K562 (cell line): ENCODE results near the gene SET. TPM values are rescaled to one million over a fixed set of nuclear protein-coding genes. Genes with fewer than 3 reads are reported as not detected.

Experiments
- ATAC-seq: fragments of 200-7000 bp; cut with Tn5 transposase; 3 replicates; pipeline ENCODE4 v1.9.1; 2020; ENCODE audit warnings: moderate library complexity
- BruUV-seq: library from RNA; stranded (reverse); fragments of 400-500 nt; replicated peaks from 2 replicates; lab custom pipeline; 2021; lab: Mats Ljungman, UMichigan
- CTCF ChIA-PET: fragments of 300-600 bp; formaldehyde crosslinking; extraction: SDS; loops from one replicate; lab custom pipeline; 2021; ENCODE audit warnings: low intra/inter-chr PET ratio; lab: Yijun Ruan, JAX
- POLR2A ChIA-PET: fragments of 300-600, 350-650 bp; sonication (Branson Sonifier 250); formaldehyde crosslinking; extraction: SDS; loops from one replicate; lab custom pipeline; 2021; ENCODE audit warnings: antibody characterized with exemption, inconsistent platforms; lab: Yijun Ruan, JAX
- DNase-seq, 4 experiments: peaks; one replicate each; pipeline versions ENCODE4 v3.0.0 to v3.0.0-alpha.2; 2011 to 2018; ENCODE audit warnings: low spot score in 3 of 4, mixed read lengths in 3 of 4; ENCODE audit errors: extremely low read depth in 1 of 4
- FAIRE-seq: peaks from 2 replicates; lab custom pipeline; 2011; peaks lifted over from hg19 to GRCh38; lab: Jason Lieb, UNC
- H2AFZ ChIP-seq: 2 replicates; pipeline ENCODE4 v1.6.0; 2011; ENCODE audit warnings: low read depth, low read length, control low read depth, inconsistent platforms
- H3K27ac ChIP-seq: fragments of 200-600 bp; 3 replicates; pipeline ENCODE4 v1.8.0; 2011; ENCODE audit warnings: low read depth, mild to moderate bottlenecking, control low read depth, inconsistent platforms, low read length, moderate library complexity, mixed read lengths; ENCODE audit errors: extremely low read depth
- H3K27me3 ChIP-seq, 2 experiments: fragments of 300-600 bp in 1 of 2; 2 replicates in 1 of 2; 3 replicates in 1 of 2; pipeline versions ENCODE4 v1.6.0 to v1.8.0; 2011; ENCODE audit warnings: inconsistent platforms in 2 of 2, low read length in 2 of 2, mild to moderate bottlenecking in 1 of 2, mixed read lengths in 1 of 2, moderate library complexity in 1 of 2; ENCODE audit not compliant: control insufficient read depth in 2 of 2, insufficient read depth in 2 of 2
- H3K36me3 ChIP-seq: fragments of 300-600 bp; 3 replicates; pipeline ENCODE4 v1.8.0; 2011; ENCODE audit warnings: mild to moderate bottlenecking, low read length, inconsistent platforms; ENCODE audit not compliant: control insufficient read depth, insufficient read depth
- H3K4me1 ChIP-seq, 2 experiments: fragments of 200-600 bp in 1 of 2; replicated peaks in 1 of 2; 2 replicates in 1 of 2; 3 replicates in 1 of 2; pipeline versions ENCODE4 v1.5.1 to v1.8.0; 2011; ENCODE audit warnings: inconsistent platforms in 2 of 2, low read length in 2 of 2, mild to moderate bottlenecking in 1 of 2, mixed read lengths in 1 of 2, moderate library complexity in 1 of 2; ENCODE audit not compliant: control insufficient read depth in 2 of 2, insufficient read depth in 2 of 2
- H3K4me2 ChIP-seq: 2 replicates; pipeline ENCODE4 v1.6.1; 2011; ENCODE audit warnings: low read length, control low read depth, inconsistent platforms, mixed read lengths; ENCODE audit not compliant: insufficient read depth
- H3K4me3 ChIP-seq: fragments of 200-600 bp; sonication (generic), shearing (Covaris generic); 2 replicates; pipeline ENCODE4 v1.5.1; 2016; ENCODE audit warnings: control low read depth, inconsistent platforms
- H3K79me2 ChIP-seq: fragments of 200-600 bp; 3 replicates; pipeline ENCODE4 v1.8.0; 2011; ENCODE audit warnings: low read length, inconsistent platforms; ENCODE audit not compliant: control insufficient read depth, insufficient read depth
- H3K9ac ChIP-seq, 2 experiments: 2 replicates each; pipeline versions ENCODE4 v1.6.0 to v1.6.1; 2011; ENCODE audit warnings: low read depth in 2 of 2, low read length in 2 of 2, control low read depth in 1 of 2, inconsistent platforms in 1 of 2, mild to moderate bottlenecking in 1 of 2, mixed read lengths in 1 of 2; ENCODE audit not compliant: insufficient read depth in 1 of 2
- H3K9me1 ChIP-seq: one replicate; pipeline ENCODE4 v1.6.0; 2011; ENCODE audit warnings: inconsistent platforms, mild to moderate bottlenecking, low read length, moderate library complexity; ENCODE audit not compliant: control insufficient read depth, insufficient read depth
- H3K9me3 ChIP-seq: replicated peaks from 2 replicates; pipeline ENCODE4 v1.5.1; 2011; ENCODE audit warnings: low read depth, low read length, inconsistent platforms; ENCODE audit not compliant: control insufficient read depth, insufficient read depth
- H4K20me1 ChIP-seq: replicated peaks from 2 replicates; pipeline ENCODE4 v1.6.1; 2011; ENCODE audit warnings: low read length, inconsistent platforms, mixed read lengths; ENCODE audit not compliant: control insufficient read depth, insufficient read depth
- KHSRP ChIP-seq: fragments of 450-650 bp; IDR thresholded peaks from 2 replicates; pipeline ENCODE4 v1.6.1; 2017
- MED1 ChIP-seq: sonication (generic); formaldehyde crosslinking; IDR thresholded peaks from 2 replicates; pipeline ENCODE4 v1.8.1; 2023; ENCODE audit warnings: missing genetic modification reagents, borderline replicate concordance
- NCOA4 ChIP-seq: fragments of 450-650 bp; IDR thresholded peaks from 2 replicates; pipeline ENCODE4 v1.6.1; 2018; ENCODE audit warnings: mild to moderate bottlenecking; ENCODE audit not compliant: partially characterized antibody
- POLR2G ChIP-seq: fragments of 200-400 bp; formaldehyde crosslinking; IDR thresholded peaks from 2 replicates; pipeline ENCODE4 v1.6.1; 2017; ENCODE audit warnings: low read depth, mild to moderate bottlenecking, antibody characterized with exemption, low read length, moderate library complexity
- RBFOX2 ChIP-seq: fragments of 200-400 bp; formaldehyde crosslinking; IDR thresholded peaks from 2 replicates; pipeline ENCODE4 v1.6.1; 2017; ENCODE audit warnings: low read depth, mild to moderate bottlenecking, low read length, moderate library complexity
- SPI1 ChIP-seq: IDR thresholded peaks from 2 replicates; pipeline ENCODE4 v1.6.1; 2011; ENCODE audit warnings: low read depth, low read length, control low read depth, borderline replicate concordance
- ZEB2 ChIP-seq: fragments of 450-650 bp; IDR thresholded peaks from 2 replicates; pipeline ENCODE4 v1.6.1; 2016
- ZNF347 ChIP-seq: fragments of 450-650 bp; formaldehyde crosslinking; IDR thresholded peaks from 2 replicates; pipeline ENCODE4 v1.4.0; 2020; ENCODE audit warnings: low read depth, mild to moderate bottlenecking, moderate library complexity
- WGBS: fragments of 100-300 bp; shearing (Covaris generic); methylation state at CpG from one replicate; pipeline ENCODE4 v1.1.6; 2016; ENCODE audit warnings: low coverage, mixed read lengths; ENCODE audit not compliant: insufficient coverage; ENCODE audit errors: missing lambda C conversion rate; 5-methylcytosine and 5-hydroxymethylcytosine counted together
- in situ Hi-C: fragments of 300-500 bp; cut with MboI; formaldehyde crosslinking; loops from 4 replicates; pipeline ENCODE4 v1.15.0; 2018; ENCODE audit warnings: inconsistent platforms, mixed read lengths
- intact Hi-C: fragments of 100-400 bp; cut with micrococcal nuclease; formaldehyde crosslinking; loops from 2 replicates; pipeline ENCODE4 v1.14.2; 2022
- polyA plus RNA-seq, 8 experiments: library from polyadenylated mRNA; depleted of rRNA in 4 of 8; stranded (reverse) in 5 of 8; unstranded in 3 of 8; fragments of >200 nt; fragmentation: Nextera tagmentation in 2 of 8; fragmentation: Illumina TruSeq in 1 of 8; extraction: Ambion mirVana in 2 of 8; extraction: Trizol in 1 of 8; gene quantifications; 2 replicates each; pipeline versions ENCODE4 v1.2.1 to v1.2.3, GENCODE V29; 2011 to 2014; ENCODE audit warnings: inconsistent platforms in 1 of 8, missing spikeins in 1 of 8
- total RNA-seq, 7 experiments: library from RNA; depleted of rRNA in 6 of 7; stranded (reverse); fragments of >200 nt in 6 of 7; fragmentation: Illumina TruSeq in 2 of 7; extraction: Trizol in 2 of 7; gene quantifications; 2 replicates each; pipeline versions ENCODE4 v1.2.1 to v1.2.3, GENCODE V29; 2011 to 2021; ENCODE audit warnings: low replicate concordance in 1 of 7
- TF ChIP-seq, protein P1 (sequence below): fragments of 200-400 bp; formaldehyde crosslinking; IDR thresholded peaks from 2 replicates; pipeline ENCODE4 v1.6.1; 2017; ENCODE audit warnings: mild to moderate bottlenecking, low read depth, low read length, moderate library complexity

The SET gene
- total and polyA plus RNA-seq, 9 of the 15 experiments (the other 6 are each of a cell fraction or from before 2014, with no cell fraction given), result 404 to 1,447 (median 907) TPM

DNA sequence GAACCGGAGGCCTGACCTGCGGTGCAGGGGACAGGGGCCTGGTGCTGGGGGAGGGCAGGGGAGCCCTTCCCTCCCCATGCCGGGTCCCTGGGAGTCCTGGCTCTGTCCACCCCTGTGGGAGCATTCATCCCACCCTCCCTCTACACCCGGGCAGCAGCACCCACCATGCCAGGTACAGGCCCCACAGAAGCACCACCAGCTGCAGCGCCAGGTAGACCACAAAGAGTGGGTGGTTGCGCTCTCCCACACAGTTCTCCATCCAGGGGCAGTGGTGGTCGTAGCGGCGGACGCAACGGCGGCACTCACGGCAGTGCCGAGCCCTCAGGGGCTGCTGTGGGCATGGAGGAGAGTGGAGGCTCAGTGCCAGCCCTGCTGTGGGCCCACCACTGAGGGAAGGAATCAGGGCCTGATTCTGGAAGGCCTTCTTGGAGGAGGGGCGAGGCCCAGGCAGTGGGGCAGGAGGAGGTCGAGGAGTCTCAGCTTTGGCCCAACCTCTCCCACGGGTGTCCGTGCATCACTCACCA, 32.5 kb downstream of the SET start:
- FAIRE-seq (no peak), ATAC-seq (no peak), DNase-seq (no peak)
- TF ChIP-seq KHSRP (no peak), ZEB2 (no peak), NCOA4 (no peak), POLR2G (peak; percentile 69), MED1 (CRISPR knock-in tag) (no peak), ZNF347 (CRISPR knock-in tag) (no peak), SPI1 (no peak), RBFOX2 (peak; percentile 57)
- TF ChIP-seq, protein P1, sequence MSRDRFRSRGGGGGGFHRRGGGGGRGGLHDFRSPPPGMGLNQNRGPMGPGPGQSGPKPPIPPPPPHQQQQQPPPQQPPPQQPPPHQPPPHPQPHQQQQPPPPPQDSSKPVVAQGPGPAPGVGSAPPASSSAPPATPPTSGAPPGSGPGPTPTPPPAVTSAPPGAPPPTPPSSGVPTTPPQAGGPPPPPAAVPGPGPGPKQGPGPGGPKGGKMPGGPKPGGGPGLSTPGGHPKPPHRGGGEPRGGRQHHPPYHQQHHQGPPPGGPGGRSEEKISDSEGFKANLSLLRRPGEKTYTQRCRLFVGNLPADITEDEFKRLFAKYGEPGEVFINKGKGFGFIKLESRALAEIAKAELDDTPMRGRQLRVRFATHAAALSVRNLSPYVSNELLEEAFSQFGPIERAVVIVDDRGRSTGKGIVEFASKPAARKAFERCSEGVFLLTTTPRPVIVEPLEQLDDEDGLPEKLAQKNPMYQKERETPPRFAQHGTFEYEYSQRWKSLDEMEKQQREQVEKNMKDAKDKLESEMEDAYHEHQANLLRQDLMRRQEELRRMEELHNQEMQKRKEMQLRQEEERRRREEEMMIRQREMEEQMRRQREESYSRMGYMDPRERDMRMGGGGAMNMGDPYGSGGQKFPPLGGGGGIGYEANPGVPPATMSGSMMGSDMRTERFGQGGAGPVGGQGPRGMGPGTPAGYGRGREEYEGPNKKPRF, result no peak
- H3K9me1 ChIP-seq, result peaks cover 2% of the 10 kb centered on the region
- H3K27me3 ChIP-seq, result no peaks in the 10 kb centered on the region
- no peak overlapping the region for H3K27ac ChIP-seq
- ChIA-PET POLR2A (interaction anchor here (0.6 to 0.7 kb wide), 2 partner anchors 10 to 73 kb away, joined by 3 read pairs; no protein-coding TSS in a partner anchor), CTCF (no interaction called here)
- no peaks in the 10 kb centered on the region for H4K20me1 ChIP-seq
- H3K79me2 ChIP-seq, result peaks cover 8% of the 10 kb centered on the region; the same call in 2 of the 3 replicates
- 90% methylated on average over 17 of the region's 18 CpGs for WGBS
- H3K4me2 ChIP-seq, result no peak overlapping the region
- BruUV-seq, result no TSS peak
- H2AFZ ChIP-seq, result no peak overlapping the region
- H3K36me3 ChIP-seq, result peaks cover 41% of the 10 kb centered on the region; the same call in 2 of the 3 replicates
- intact Hi-C loops, result no loop called here
- in situ Hi-C loops, result no loop called here
- peaks cover 8 to 47% of the 10 kb centered on the region in 2 experiments; a peak in 4 of 5 replicates for H3K4me1 ChIP-seq
- H3K9me3 ChIP-seq, result no peaks in the 10 kb centered on the region
- no peak overlapping the region for H3K4me3 ChIP-seq
- H3K9ac ChIP-seq, result peak overlapping the region in 1 of 2 experiments; percentile 80; a peak in 1 of 4 replicates
